Hematopoietic multipotent progenitor cell treated with erythropoietin and hydrocortisone succinate and interleukin-3 and kit ligand, for 6 days (in vitro differentiated cells): ENCODE results near the gene NSL1.

ENCODE experiments used
- DNase-seq: peaks from one replicate; pipeline ENCODE4 v3.0.0-alpha.2; 2015

The NSL1 gene

GRCh38 chr1:212683357-212683722 is 108.2 kb downstream of the NSL1 start:
- DNase-seq: peak; percentile 60

GRCh38 chr1:212680680-212681389 is 110.7 kb downstream of the NSL1 start:
- no peak for DNase-seq

- no peak for DNase-seq
Measured at GRCh38 chr1:212678456-212679410, 112.8 kb downstream of the NSL1 start.

DNA sequence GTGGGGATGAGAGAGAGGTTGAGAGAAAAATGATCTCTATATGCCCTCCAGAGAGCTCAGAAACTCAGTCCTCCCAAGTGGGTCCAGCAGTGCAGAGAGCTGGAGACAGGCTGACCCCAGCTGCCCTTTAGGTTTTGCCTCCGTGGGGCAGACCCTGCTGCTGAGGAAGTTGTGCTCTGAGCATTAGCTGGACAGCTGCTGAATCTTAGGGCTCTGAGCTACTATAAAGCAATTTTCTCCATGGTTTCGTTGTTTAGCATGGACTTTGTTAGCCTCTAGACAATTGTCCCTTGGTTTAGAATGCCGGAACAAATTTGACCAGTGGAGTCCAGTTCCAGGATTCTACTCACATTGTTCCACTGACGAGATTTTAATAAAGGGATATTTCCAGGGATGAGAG is 114.0 kb downstream of the NSL1 start:
- no peak for DNase-seq

DNA sequence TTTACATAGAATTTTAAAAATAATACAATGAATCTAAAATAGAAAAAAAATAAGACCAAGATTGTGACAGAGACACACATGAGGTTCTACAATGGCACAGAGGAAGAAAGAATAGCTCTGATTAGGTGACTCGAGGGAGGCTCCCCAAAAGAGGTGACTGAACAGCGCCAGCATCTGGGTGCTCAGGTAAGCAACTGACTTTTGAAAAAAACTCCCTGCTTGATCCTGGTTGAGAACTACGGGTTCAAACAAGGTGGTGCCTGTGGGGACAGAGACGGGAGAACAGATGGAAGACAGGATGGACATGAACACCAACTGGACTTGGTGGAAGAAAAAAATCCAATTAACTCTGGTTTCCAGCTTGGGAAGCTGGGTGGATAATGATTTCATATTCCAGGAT is 114.4 kb downstream of the NSL1 start:
- DNase-seq: no peak
